ENCODE measurements around the gene CAMSAP2. TPM values are rescaled to one million over a fixed set of nuclear protein-coding genes. Genes with fewer than 3 reads are reported as not detected.

Gene CAMSAP2
- total RNA-seq, 1 experiment from 2014 or later, result 25.0 TPM

- no TSS peak for BruUV-seq (replicated peaks)
- Histone ChIP-seq H3K4me3 (replicated peaks in 1 of 2; ENCODE audit: low read depth in 1 of 2, low read length in 2 of 2) (no peak overlapping the region), H3K9ac (ENCODE audit: low read length) (no peak overlapping the region), H3K4me2 (ENCODE audit: low read length) (no peak overlapping the region), H3K27ac (ENCODE audit: low read depth, low read length) (no peak overlapping the region), H2AFZ (ENCODE audit: low read depth, low read length, poor library complexity, severe bottlenecking) (no peak overlapping the region), H3K27me3 (ENCODE audit: insufficient read depth, low read length) (no peaks in the 10 kb centered on the region), H3K36me3 (ENCODE audit: control insufficient read depth in 1 of 2, insufficient read depth in 2 of 2, low read length in 2 of 2) (peaks cover 0 to 3% of the 10 kb centered on the region in 2 experiments; a peak in 1 of 4 replicates), H4K20me1 (ENCODE audit: insufficient read depth) (no peaks in the 10 kb centered on the region; the same call in 1 of the 2 replicates), H3K9me2 (ENCODE audit: insufficient read depth) (no peaks in the 10 kb centered on the region), H3K4me1 (ENCODE audit: control insufficient read depth in 1 of 2, insufficient read depth in 2 of 2, low read length in 2 of 2) (no peaks in the 10 kb centered on the region), H3K9me3 (ENCODE audit: control insufficient read depth in 1 of 2, insufficient read depth in 1 of 2, low read depth in 1 of 2, low read length in 2 of 2) (no peaks in the 10 kb centered on the region; a peak in 1 of 4 replicates), H3K79me2 (ENCODE audit: insufficient read depth, low read length) (0 out of 2 replicates have a peak, but pooled peaks cover 8% of the 10 kb centered on the region)
- no peak for ATAC-seq
- RAD21 ChIA-PET (ENCODE audit: low non-redundant PET in 1 of 2, low total read pairs in 2 of 2, uncharacterized antibody in 2 of 2, unreplicated experiment in 2 of 2), result no interaction called here
- DNase-seq (ENCODE audit: low read depth, low spot score), result no peak
- CTCF ChIA-PET, result no interaction called here
- POLR2A ChIA-PET, result no interaction called here
- intact Hi-C loops (cut with micrococcal nuclease), result no loop called here
- TF ChIP-seq EZH2phosphoT487 (IDR thresholded peaks at IDR 0.05; ENCODE audit: borderline replicate concordance) (no peak), SRF (IDR thresholded peaks at IDR 0.05; ENCODE audit: low read depth) (no peak), SIN3A (IDR thresholded peaks at IDR 0.05; ENCODE audit: low read depth) (no peak), CTCF (IDR thresholded peaks at IDR 0.05 in 2 of 3, conservative IDR thresholded peaks at IDR 0.05 in 1 of 3; ENCODE audit: borderline replicate concordance in 1 of 3, insufficient read depth in 1 of 3, low read depth in 2 of 3, low read length in 2 of 3) (no peak), SP1 (IDR thresholded peaks at IDR 0.05; ENCODE audit: low read depth) (no peak), JUND (IDR thresholded peaks at IDR 0.05) (no peak), EGR1 (IDR thresholded peaks at IDR 0.05; ENCODE audit: low read depth) (no peak), YY1 (IDR thresholded peaks at IDR 0.05; ENCODE audit: extremely low read depth, insufficient replicate concordance, low read depth, low read length) (no peak), FOSL1 (IDR thresholded peaks at IDR 0.05; ENCODE audit: low read depth) (no peak), REST (IDR thresholded peaks at IDR 0.05; ENCODE audit: low read depth) (no peak)
These were observed 97.5 kb downstream of the CAMSAP2 start for GRCh38 chr1:200836213-200836612.
